B cell (primary cell): ENCODE results near the gene CCDC187. TPM values are rescaled to one million over a fixed set of nuclear protein-coding genes. Genes with fewer than 3 reads are reported as not detected.

ENCODE experiments used
- ATAC-seq: fragments of 200-7000 bp; cut with Tn5 transposase; one replicate; pipeline ENCODE4 v1.10.0; 2021; ENCODE audit warnings: low read depth, mild to moderate bottlenecking, moderate number of reproducible peaks, moderate library complexity
- CTCF ChIA-PET: fragments of 350-600 bp; sonication (Branson Sonifier 250); formaldehyde crosslinking; loops from one replicate; lab custom pipeline; 2021; ENCODE audit warnings: antibody characterized with exemption, inconsistent platforms; lab: Charles Lee
- POLR2A ChIA-PET: fragments of 350-600 bp; sonication (Branson Sonifier 250); formaldehyde crosslinking; loops from one replicate; lab custom pipeline; 2021; ENCODE audit warnings: antibody characterized with exemption; lab: Charles Lee
- DNase-seq: peaks from one replicate; pipeline ENCODE4 v3.0.0; 2013
- H2AFZ ChIP-seq: 2 replicates; pipeline ENCODE4 v1.6.1; 2012; ENCODE audit warnings: mild to moderate bottlenecking, low read depth, low read length; ENCODE audit not compliant: insufficient read depth, poor library complexity, severe bottlenecking
- H3K27ac ChIP-seq, 2 donors: 1 replicate in 1 of 2; 2 replicates in 1 of 2; pipeline ENCODE4 v1.5.1; 2012 to 2013; ENCODE audit warnings: low read length in 2 of 2, mild to moderate bottlenecking in 2 of 2, moderate library complexity in 1 of 2
- H3K27me3 ChIP-seq, 4 experiments: fragments of 200-600 bp in 1 of 4; sonication (generic) in 1 of 4; replicated peaks in 1 of 4; 1 replicate in 2 of 4; 2 replicates in 2 of 4; pipeline versions ENCODE4 v1.6.1 to v1.7.0; 2013 to 2016; ENCODE audit warnings: low read length in 3 of 4, mild to moderate bottlenecking in 2 of 4, mixed read lengths in 1 of 4, moderate library complexity in 1 of 4; ENCODE audit not compliant: insufficient read depth in 4 of 4, control insufficient read depth in 3 of 4; ENCODE audit errors: control extremely low read depth in 1 of 4
- H3K36me3 ChIP-seq, 2 experiments: replicated peaks in 1 of 2; 1 replicate in 1 of 2; 2 replicates in 1 of 2; pipeline versions ENCODE4 v1.6.1 to v1.7.1; 2013; ENCODE audit warnings: low read length in 1 of 2; ENCODE audit not compliant: insufficient read depth in 2 of 2, control insufficient read depth in 1 of 2; ENCODE audit errors: control extremely low read depth in 1 of 2, extremely low read depth in 1 of 2
- H3K4me1 ChIP-seq, 2 donors: fragments of 200-600 bp in 1 of 2; sonication (generic) in 1 of 2; 1 replicate in 1 of 2; 2 replicates in 1 of 2; pipeline versions ENCODE4 v1.5.1 to v1.6.1; 2013 to 2017; ENCODE audit warnings: low read length in 2 of 2; ENCODE audit not compliant: control insufficient read depth in 2 of 2, insufficient read depth in 2 of 2
- H3K4me2 ChIP-seq: replicated peaks from 2 replicates; pipeline ENCODE3; 2012; ENCODE audit warnings: mild to moderate bottlenecking, low read depth, low read length; ENCODE audit not compliant: poor library complexity, severe bottlenecking
- H3K4me3 ChIP-seq, 5 experiments: fragments of 200-600 bp in 1 of 5; sonication (generic) in 1 of 5; 1 replicate in 3 of 5; 2 replicates in 2 of 5; pipeline versions ENCODE4 v1.5.1 to v1.7.0; 2011 to 2016; ENCODE audit warnings: low read length in 4 of 5, mild to moderate bottlenecking in 4 of 5, low read depth in 2 of 5, control low read depth in 1 of 5, moderate library complexity in 1 of 5; ENCODE audit not compliant: insufficient read depth in 1 of 5; ENCODE audit errors: control extremely low read depth in 1 of 5, extremely low read depth in 1 of 5
- H3K79me2 ChIP-seq: fragments of 200-600 bp; sonication (generic); one replicate; pipeline ENCODE4 v1.6.0; 2016; ENCODE audit warnings: low read length; ENCODE audit not compliant: control insufficient read depth, insufficient read depth
- H3K9ac ChIP-seq: fragments of 200-600 bp; sonication (generic); 2 replicates; pipeline ENCODE4 v1.6.1; 2017; ENCODE audit warnings: mild to moderate bottlenecking, low read length, moderate library complexity
- H3K9me3 ChIP-seq, 3 donors: one replicate each; pipeline versions ENCODE4 v1.6.1 to v1.7.1; 2013; ENCODE audit warnings: low read length in 2 of 3; ENCODE audit not compliant: control insufficient read depth in 2 of 3, insufficient read depth in 1 of 3; ENCODE audit errors: control extremely low read depth in 1 of 3
- H4K20me1 ChIP-seq: 2 replicates; pipeline ENCODE4 v1.6.0; 2012; ENCODE audit warnings: mild to moderate bottlenecking, low read length; ENCODE audit not compliant: insufficient read depth, control insufficient read depth, poor library complexity, severe bottlenecking
- H3K27ac Mint-ChIP-seq: one replicate; pipeline ENCODE4 v1.8.0; 2021; ENCODE audit warnings: mixed read lengths
- H3K27me3 Mint-ChIP-seq: one replicate; pipeline ENCODE4 v1.8.0; 2021; ENCODE audit warnings: mixed read lengths
- H3K4me1 Mint-ChIP-seq: one replicate; pipeline ENCODE4 v1.8.0; 2021; ENCODE audit warnings: mixed read lengths
- H3K4me3 Mint-ChIP-seq: one replicate; pipeline ENCODE4 v1.8.0; 2021; ENCODE audit warnings: mixed read lengths
- H3K9me3 Mint-ChIP-seq: one replicate; pipeline ENCODE4 v1.8.0; 2022; ENCODE audit warnings: mixed read lengths; ENCODE audit not compliant: insufficient read depth
- EZH2 ChIP-seq: IDR thresholded peaks from 2 replicates; pipeline ENCODE4 v1.6.1; 2012; ENCODE audit warnings: borderline replicate concordance, low read depth, mild to moderate bottlenecking, moderate library complexity, low read length; ENCODE audit not compliant: insufficient read depth, poor library complexity, severe bottlenecking
- WGBS: methylation state at CpG from one replicate; pipeline ENCODE4 v1.1.5; 2013; ENCODE audit warnings: missing lambda C conversion rate; ENCODE audit not compliant: insufficient coverage; 5-methylcytosine and 5-hydroxymethylcytosine counted together
- intact Hi-C: fragments of 100-400 bp; cut with micrococcal nuclease; formaldehyde crosslinking; loops from one replicate; pipeline ENCODE4 v1.10.0; 2022
- polyA plus RNA-seq: library from polyadenylated mRNA; depleted of rRNA; stranded (reverse); fragments of >200 nt; gene quantifications from 2 replicates; pipeline ENCODE4 v1.2.3, GENCODE V29; 2012
- total RNA-seq, 2 donors: library from RNA; stranded (reverse); fragments of 120-200 nt in 1 of 2; gene quantifications; 1 replicate in 1 of 2; 2 replicates in 1 of 2; pipeline versions ENCODE4 v1.2.3 to v1.2.4, GENCODE V29; 2013 to 2022
- TF ChIP-seq, protein P1 (sequence below): fragments of 200-600 bp; IDR thresholded peaks from one replicate; pipeline ENCODE4 v1.8.0; 2022; ENCODE audit warnings: antibody characterized with exemption, mild to moderate bottlenecking

Gene CCDC187
- total and polyA plus RNA-seq, 2 donors (not counting 1 experiment from before 2014, with no cell fraction given) = 1.5 to 7.6 TPM

DNA sequence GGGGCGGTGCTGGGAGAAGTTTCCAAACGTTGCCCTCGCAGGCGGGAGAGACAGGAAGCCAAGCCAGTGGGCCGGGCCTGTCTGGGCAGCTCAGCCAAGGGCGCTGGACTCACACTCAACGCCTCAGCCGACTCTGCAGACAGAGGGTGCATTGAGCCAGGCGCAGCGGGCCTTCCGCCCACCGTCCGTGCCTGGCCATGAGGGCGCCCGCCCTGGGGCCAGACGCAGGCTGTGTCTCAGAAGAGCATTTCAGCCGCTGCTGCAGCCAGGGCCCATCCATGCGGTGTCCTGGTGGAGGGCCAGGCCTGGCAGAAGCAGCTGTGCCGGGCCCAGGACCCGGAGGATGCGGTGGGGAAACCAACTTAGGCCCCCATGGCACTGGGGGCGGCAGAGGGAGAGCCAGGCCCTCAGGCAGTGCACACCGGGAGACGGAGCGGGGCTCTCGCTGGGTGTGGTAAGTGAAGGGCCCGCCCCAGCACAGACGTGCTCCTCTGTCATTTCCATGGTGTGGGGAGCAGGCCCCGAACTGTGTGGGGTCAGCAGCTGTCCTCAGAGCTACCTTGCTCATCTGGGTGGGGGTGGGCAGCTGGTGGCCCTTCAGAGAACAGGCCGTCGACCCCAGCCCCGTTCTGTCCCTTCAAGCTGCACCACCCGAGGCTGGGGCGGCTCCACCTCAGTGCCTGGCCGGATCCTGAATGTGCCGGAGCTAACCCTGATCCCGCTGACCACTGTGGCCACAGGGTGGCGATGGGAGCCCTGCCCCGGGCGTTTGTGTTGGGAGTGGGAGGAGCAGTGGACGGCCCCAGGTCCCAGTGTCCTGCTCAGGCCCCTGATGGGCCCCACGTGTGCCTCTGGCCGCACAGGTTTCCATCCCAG lies 41.6 kb upstream of the CCDC187 start:
- H3K9ac ChIP-seq = no peak overlapping the region
- no peaks in the 10 kb centered on the region for H3K27me3 Mint-ChIP-seq
- H3K27ac Mint-ChIP-seq = no peak overlapping the region
- H3K9me3 Mint-ChIP-seq = no peaks in the 10 kb centered on the region
- H3K4me1 Mint-ChIP-seq = peaks cover 6% of the 10 kb centered on the region
- H3K4me2 ChIP-seq = no peak overlapping the region
- H3K27ac ChIP-seq = no peak overlapping the region
- no peak overlapping the region for H3K4me3 Mint-ChIP-seq
- ChIA-PET POLR2A (no interaction called here), CTCF (no interaction called here)
- no peak overlapping the region for H3K4me3 ChIP-seq
- no peaks in the 10 kb centered on the region for H3K9me3 ChIP-seq
- no peaks in the 10 kb centered on the region for H4K20me1 ChIP-seq
- H3K4me1 ChIP-seq = peaks cover 3 to 6% of the 10 kb centered on the region in 2 donors
- 90% methylated on average over 43 of the region's 43 CpGs for WGBS
- no peak for TF ChIP-seq EZH2
- TF ChIP-seq, protein P1, sequence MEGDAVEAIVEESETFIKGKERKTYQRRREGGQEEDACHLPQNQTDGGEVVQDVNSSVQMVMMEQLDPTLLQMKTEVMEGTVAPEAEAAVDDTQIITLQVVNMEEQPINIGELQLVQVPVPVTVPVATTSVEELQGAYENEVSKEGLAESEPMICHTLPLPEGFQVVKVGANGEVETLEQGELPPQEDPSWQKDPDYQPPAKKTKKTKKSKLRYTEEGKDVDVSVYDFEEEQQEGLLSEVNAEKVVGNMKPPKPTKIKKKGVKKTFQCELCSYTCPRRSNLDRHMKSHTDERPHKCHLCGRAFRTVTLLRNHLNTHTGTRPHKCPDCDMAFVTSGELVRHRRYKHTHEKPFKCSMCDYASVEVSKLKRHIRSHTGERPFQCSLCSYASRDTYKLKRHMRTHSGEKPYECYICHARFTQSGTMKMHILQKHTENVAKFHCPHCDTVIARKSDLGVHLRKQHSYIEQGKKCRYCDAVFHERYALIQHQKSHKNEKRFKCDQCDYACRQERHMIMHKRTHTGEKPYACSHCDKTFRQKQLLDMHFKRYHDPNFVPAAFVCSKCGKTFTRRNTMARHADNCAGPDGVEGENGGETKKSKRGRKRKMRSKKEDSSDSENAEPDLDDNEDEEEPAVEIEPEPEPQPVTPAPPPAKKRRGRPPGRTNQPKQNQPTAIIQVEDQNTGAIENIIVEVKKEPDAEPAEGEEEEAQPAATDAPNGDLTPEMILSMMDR = no peak
- DNase-seq = no peak
- intact Hi-C loops = no loop called here
- ATAC-seq = no peak
- H3K27me3 ChIP-seq = no peaks in the 10 kb centered on the region
- H2AFZ ChIP-seq = no peak overlapping the region
- no peaks in the 10 kb centered on the region for H3K79me2 ChIP-seq
- H3K36me3 ChIP-seq = no peaks in the 10 kb centered on the region

DNA sequence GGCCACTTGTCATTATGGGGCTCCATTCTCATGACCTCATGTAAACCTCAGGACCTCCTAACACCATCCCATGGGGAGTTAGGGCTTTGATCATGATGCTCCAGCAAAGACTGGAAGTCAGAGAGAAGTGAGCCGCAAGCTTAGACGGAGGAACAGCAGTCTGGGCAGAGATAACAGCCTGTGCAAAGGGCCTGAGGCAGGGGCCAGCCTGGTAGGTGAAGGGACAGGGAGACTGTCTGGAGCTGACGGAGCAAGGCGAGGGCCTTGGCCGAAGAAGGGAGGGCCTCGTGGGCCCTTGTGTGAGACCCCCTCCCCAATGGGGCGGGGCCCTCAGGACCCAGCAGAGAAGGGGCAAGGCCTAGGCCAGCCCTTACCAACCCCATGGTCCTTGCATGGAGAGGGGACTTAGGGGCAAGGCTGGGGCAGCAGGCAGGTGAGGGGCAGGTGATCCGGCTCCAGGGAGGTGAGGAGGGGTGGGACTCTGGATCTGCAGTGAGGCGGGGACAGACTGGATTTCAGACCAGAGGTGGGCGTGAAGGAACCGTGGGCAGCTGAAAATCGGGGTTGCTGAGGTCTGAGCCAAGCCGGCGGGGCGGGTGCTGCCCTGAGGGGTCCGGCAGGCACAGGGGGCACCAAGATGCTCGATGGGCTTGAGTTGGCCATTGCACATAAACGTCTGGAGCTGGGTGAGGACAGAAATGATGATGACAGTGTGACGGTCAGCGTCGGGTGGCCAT lies 40.8 kb upstream of the CCDC187 start:
- ATAC-seq (no peak), DNase-seq (no peak)
- intact Hi-C loops = no loop called here
- no peaks in the 10 kb centered on the region for H3K27me3 ChIP-seq
- ChIA-PET POLR2A (no interaction called here), CTCF (no interaction called here)
- H3K4me1 Mint-ChIP-seq = peaks cover 6% of the 10 kb centered on the region
- H3K27ac Mint-ChIP-seq = no peak overlapping the region
- H3K9ac ChIP-seq = no peak overlapping the region
- 88% methylated on average over 20 of the region's 21 CpGs for WGBS
- no peaks in the 10 kb centered on the region for H3K9me3 ChIP-seq
- H3K79me2 ChIP-seq = no peaks in the 10 kb centered on the region
- H3K4me3 ChIP-seq = no peak overlapping the region
- no peak overlapping the region for H3K27ac ChIP-seq
- no peak overlapping the region for H3K4me3 Mint-ChIP-seq
- H3K4me2 ChIP-seq = no peak overlapping the region
- H2AFZ ChIP-seq = no peak overlapping the region
- H3K36me3 ChIP-seq = no peaks in the 10 kb centered on the region
- peaks cover 3 to 6% of the 10 kb centered on the region in 2 donors for H3K4me1 ChIP-seq
- TF ChIP-seq EZH2 = no peak
- TF ChIP-seq, protein P1 = no peak
- H3K9me3 Mint-ChIP-seq = no peaks in the 10 kb centered on the region
- H4K20me1 ChIP-seq = no peaks in the 10 kb centered on the region
- H3K27me3 Mint-ChIP-seq = no peaks in the 10 kb centered on the region
